Activated CD4-positive, alpha-beta T cell treated with anti-CD3 and anti-CD28 coated beads, Interleukin-2, amount 50 U/mL, for 16 hours (primary cell): ENCODE data around the gene C6orf163.
A peak's percentile ranks its signal among the peaks of the same experiment; 100 is the strongest.

Experiments used
- DNase-seq: peaks from one replicate; pipeline ENCODE4 v3.0.0-alpha.2; 2020

C6orf163 gene

DNA sequence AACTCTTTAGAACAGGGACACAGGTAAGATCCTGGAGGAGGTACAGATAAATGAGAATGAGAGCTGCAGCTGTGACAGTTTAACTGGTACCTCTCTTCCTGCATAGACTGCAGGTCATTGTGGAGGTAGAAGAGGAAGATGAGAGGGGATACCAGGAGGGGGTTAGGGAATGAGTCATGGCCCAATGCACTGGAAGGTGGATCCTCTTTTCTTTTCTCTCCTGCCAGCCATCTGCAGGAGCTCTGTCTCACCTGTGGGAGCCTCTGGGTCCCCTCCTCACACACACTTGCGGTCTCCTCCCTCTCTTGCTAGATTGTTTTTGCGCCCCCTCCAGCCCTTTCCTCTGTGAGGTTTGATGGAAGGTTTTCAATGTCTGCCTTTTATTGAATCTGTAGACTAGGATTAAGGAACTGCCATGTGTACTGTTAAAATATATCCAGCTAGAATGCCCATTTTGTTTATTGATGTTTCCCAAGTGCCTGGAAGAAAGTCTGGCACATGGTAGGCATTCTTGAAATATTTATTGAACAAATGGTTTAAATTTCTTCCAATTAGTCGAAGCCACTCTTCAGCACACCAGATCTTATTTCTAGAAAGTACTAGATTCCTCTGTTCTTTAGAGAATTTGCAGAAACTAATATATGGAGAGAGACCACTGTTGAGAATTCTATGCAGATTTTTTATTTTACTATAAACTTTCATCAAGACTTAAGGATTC is 13.0 kb downstream of the C6orf163 start:
- DNase-seq, result no peak

DNA sequence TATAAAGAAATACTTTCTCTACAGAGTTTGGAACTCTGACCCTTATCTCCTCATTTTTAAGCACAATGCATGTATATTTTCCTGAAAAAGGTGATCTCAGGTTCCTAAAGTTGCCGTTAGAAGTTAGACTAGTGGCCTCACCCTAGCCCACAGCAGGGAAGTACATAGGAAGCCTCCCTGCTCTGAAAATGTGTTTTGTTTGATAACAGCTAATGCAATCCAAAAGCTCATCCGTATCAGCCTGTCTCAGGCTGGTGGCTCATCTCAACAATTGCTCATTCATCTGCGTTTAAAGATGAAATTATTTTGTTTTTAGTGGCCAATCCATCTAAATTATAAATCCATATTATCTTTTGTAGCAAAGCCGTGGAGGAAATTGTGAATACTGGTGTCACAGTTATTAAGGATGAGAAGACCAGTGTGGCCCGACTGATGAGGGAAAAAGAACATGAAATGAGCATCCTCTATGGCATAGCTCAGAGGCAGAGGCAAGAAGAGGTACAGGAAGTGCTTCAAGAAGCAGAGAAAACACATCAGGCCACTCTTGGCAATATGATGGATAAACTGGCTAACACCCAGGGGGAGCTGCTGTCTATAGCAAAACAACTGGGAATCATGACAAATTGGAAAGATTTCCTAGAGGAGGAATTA is 20.1 kb downstream of the C6orf163 start:
- DNase-seq, result no peak

DNA sequence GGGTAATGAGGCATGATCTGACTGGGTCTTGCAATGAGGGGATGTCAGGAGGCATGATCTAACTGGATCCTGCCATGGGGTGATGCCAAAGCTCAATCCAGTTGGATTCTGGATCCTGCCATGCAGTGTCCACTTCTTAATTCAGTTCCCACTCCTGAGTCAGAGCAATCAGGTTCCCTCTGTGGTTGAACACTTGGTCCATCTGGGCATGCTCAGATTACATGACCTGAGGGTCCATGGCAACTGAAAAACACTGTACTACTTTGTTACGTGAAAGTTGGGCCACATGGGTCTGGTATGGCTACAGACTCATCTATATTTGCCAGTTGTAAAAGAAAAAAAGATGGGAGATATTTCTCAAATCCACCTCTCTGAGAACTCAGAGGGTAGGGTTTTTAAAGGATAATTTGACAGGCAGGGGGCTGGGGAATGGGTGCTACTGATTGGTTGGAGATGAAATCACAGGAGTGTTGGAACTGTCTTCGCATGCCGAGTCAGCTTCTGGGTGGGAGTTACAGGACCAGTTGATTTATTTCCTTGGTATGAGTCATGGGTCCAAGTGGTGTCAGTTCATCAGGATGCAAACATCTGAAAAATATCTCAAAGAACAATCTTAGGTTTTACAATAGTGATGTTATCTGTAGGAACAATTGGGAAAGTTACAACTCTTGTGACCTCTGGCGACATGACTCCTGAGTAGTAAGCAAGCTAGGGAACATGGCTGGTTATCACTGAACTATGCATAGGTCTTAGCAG is 21.6 kb downstream of the C6orf163 start:
- no peak for DNase-seq

DNA sequence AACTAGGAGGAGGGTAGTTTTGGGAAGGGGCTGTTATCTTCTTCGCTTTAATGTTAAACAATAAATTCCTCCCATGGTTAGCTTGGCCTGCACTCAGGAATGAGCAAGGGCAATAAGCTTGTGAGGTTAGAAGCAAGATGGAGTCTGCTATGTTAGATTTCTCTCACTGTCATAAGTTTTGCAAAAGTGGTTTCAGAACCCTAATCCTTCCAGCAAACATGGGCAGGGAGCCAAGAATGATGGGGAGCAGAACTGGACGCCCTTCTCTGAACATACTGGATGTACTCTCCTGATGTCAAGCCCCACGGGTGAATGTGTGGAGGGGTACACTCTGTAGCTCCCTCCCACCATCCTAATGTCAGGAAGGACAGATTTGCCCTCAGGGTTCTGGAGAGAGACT is 22.3 kb downstream of the C6orf163 start:
- DNase-seq, result no peak

DNA sequence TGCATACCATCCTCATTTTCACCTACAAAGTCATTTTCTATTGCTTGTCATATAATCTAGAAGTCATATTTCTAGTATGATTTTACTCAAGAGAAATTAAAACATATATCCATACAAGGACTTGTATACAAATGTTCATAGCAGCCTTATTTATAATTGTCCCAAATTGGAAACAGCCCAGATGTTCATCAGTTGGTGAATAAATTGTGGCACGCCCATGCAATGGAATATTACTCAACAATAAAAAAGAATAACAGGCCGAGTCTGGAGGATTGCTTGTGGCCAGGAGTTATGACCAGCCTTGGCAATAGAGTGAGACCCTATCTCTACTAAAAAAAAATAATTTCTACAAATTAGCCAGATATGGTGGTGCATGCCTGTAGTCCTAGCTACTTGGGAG is 28.8 kb downstream of the C6orf163 start:
- no peak for DNase-seq

DNA sequence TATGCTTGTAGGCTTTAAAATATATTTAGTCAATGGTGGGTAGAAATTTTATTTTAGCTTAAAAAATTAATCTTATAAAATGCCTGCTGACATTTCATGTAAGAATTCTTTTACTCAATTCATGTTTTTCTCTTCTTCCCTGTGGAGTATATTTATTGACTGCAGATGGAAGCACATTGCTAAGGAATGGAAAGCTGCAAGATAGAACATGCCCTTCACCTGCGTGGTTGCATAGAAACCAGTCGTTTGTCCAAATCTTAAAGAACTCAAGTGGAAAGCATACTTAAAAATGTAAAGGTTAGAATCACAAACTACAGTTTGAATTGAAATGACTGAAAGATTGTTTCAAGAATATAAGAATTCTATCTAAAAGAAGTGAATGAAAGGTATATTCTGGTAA is 30.7 kb downstream of the C6orf163 start:
- no peak for DNase-seq

DNA sequence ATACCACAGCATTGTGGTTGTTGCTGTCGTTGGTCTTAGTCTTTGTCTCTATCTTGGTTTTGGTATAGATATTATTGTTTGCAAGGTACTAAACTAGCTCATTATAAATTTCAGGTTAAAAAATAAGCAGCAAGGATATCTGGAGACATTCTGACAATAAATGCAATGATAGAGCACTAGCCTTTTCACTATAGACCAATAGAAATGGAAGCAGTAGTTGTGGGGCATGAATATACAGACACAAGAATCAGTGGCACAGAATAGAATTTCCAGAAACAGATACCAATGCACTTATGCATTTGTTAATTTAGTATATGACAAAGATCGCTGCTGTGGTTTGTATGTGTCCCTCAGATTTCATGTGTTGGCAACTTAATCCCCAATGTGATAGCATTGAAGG is 32.0 kb downstream of the C6orf163 start:
- no peak for DNase-seq

DNA sequence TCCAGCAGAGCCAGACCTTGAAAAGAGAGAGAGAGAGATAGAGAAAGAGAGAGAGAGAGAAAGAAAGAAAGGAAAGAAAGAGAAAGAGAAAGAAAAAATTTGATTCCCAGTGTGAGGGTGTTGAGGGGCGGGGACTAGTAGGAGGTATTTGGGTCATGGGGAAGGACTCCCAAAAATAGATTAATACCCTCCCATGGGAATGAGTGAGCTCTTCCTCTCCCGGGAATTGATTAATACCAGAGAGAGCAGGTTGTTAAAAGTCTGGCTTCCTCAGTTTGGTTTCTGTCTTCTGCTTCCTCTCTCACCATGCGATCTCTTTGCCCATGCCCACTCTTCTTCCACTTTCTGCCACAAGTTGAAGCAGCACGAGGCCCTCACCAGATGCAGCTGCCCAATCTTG is 34.3 kb downstream of the C6orf163 start:
- DNase-seq, result no peak

DNA sequence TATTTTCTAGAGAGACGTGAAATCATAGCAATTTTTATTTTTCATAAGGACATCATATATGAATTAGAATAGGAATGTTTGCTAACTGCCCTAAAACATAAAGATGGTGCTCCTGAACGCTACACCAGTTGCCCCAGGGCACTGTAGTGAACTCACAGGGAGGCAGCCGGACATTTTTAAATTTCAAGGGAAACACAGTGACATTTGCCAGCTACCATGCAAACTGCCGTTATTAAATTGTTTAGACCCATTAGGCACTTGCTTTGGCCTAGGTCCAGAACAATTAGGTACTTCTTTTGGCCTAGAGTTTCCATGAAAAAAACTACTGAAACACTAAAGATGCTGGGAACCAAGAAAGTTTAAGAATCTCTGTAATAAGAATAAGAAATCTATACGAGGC is 38.2 kb downstream of the C6orf163 start:
- no peak for DNase-seq

DNA sequence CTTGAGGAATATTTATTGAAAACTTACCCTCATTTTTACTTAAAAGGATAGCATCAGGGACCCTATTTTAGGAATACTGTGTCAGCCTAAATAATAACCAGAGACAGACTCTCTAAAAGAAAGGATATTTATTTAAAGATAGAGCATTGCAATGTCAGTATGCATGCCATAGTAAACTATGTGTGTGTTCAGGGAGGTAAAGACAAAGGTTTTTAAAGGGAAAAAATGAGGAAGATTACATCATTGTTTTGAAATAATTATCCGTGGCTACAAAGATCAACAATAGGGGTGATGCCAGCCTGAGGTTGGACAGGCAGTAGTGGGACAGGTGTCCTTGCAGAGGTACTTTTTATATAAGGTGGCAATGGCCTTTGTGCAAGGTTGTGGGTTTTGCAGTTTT is 39.4 kb downstream of the C6orf163 start:
- DNase-seq, result no peak

DNA sequence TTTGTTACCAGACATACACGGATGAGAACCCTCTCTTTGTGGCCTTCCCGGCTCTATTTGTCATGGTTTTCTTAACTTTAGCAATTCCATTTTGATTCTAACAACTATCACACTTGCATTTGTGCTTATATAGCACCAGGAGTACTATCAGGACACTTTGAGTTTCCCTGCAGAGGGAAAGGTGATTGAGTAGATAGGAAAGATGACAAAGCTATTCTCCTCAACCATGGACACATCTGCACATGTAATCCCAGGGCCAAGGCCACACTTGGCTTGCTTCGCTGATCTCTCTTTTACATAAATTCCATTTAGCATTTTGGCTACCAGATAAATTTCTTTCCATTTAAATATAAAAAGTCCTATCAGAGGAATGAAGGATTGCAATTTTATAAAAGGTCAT is 39.8 kb downstream of the C6orf163 start:
- no peak for DNase-seq

DNA sequence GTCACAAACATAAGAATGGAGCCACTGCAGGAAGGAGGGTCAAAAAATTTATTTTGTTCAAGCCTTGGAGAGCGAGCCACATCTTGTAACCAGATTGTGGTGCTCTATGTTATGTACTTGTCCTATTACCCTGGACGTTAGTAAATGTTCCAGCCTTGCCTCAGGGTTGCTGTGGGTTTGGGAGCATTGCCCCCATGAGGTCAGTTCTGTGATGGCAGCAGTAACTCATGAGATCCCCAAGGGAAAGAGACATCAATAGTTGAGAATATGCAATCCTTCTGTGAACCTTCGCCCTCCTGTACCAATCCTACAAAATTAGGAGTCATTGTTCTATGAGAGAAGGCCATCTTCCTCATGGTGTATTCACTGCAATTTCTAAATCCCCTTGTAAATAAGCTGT is 46.7 kb downstream of the C6orf163 start:
- DNase-seq, result peak; percentile 2

DNA sequence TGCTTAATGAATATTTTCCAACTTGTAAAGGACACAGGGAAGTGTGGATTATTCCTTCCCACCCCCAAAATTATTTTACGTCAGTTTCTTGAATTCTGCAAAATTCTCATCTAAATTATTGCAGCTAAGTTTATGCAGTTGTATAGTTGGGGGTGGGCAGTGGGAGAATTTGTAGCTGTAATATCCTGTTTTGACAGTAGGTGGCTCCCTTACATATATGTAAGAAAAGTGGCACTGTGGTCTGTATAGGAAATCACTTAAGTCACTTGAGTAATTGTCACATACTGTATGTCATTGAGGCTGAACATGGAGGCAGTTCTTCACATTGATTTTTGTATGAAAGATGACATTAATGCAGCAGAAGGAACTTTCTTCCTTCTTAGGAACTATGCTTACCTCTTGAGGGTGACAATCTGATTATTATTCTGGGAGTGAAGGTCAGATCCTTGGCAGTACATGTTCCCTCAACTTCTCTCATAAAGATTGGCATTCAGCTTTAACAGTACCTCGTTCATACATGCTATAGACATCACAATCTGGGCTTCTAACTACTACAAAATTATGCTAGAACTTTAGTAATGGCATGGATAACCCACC is 48.5 kb downstream of the C6orf163 start:
- peak; percentile 66 for DNase-seq

DNA sequence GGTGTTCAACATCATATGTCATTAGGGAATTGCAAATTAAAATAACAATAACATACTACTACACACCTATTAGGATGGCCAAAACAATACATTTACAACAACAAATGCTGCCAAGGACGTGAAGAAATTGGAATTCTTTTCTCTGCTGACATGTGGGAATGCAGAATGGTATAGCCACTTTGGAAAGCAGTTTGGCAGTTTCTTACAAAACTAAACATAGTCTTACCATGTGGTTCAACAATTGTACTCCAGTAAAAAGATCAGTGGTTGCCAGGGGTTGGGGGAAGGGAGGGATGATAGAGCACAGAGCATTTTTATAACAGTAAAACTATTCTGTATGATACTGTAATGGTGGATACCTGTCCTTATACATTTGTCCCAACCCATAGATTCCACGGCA is 50.8 kb downstream of the C6orf163 start:
- no peak for DNase-seq

DNA sequence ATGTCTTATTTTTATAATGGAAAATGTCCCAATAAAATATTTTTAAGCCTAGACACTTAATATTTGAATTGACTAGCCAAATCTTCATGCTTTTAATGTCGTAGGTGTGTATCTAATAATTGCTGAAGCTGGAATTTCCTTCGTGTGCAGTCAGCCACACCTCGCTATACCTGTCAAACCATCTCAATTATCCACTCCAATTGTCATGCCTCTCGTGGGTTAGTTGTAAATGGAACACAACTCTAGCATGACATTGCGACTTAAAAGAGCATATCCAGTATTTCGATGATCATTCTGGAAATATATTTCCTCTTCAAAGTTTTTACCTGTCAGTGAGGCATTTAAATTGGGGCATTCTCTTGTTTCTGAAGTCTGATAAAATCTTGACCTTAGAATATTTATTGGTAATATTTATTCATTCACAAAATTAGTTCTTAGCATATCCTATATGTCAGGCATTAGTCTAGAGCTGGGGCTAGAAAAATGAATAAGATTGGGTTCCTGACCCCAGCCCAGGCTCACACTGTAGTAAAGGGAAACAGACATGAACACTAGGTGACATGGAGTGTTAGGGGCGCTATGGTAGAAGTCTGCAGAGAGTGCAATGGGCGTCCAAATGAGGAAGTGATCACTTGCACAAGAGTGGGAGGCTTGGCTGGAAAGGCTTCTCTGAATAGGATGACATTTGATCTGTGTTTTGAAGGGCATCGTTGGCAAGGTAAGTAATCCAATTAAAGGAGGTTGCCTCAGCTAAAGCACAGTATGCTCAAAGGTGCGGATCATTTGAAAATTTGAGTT is 52.2 kb downstream of the C6orf163 start:
- no peak for DNase-seq

DNA sequence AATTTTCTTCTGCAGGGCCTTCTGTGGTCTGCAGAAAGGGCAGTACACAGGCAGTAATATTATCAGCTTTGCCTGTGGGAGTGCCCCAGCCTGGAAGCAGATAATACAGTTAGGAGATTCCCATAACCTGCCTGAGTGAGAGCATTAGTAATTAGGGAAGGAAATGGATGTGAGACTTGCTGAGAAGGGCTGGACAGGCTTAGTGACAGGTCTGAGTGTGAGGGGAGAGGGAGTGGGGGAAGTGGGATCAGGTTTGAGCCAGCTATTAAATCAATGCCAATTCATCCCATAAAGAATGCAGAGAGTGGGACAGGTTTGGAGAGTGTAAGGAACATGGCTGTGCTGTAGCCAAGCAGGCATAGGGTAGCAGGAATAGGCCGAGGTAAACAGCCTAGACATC is 53.0 kb downstream of the C6orf163 start:
- no peak for DNase-seq

DNA sequence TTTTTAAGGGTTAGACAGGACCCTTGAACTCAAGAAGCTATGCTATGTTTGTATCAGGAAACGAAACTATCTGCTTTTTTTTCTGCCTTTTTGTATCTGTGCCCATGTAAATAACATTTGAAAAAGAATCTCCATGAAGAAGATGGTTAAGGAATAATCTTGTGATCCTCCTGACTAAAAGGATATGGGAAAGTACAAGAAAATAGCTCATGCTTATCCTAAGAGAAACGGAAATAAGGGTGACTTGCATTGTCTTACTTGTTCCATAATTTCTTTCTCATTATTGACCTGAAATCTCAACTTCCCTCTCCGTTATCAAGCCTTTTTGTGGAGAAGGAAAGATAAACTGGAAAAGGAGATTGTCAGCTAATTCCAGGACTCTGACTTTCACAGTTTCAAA is 57.2 kb downstream of the C6orf163 start:
- DNase-seq, result no peak

DNA sequence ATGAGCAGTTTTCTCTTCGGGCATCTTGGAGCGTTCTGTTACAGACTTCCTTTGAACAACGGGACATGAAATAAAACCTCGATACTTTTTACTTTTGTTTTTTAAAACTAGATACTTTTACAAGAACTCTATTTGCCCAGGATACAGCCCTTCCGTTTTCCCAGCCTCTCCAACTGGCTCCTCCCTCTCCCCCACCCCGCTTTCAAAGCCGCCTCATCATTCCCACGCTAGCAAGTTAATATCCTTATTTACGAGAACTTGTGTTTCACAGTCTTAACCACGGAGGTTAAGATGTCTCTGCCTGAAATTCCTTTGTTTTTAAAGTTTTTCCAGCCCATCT is 62.9 kb downstream of the C6orf163 start:
- peak; percentile 11 for DNase-seq

DNA sequence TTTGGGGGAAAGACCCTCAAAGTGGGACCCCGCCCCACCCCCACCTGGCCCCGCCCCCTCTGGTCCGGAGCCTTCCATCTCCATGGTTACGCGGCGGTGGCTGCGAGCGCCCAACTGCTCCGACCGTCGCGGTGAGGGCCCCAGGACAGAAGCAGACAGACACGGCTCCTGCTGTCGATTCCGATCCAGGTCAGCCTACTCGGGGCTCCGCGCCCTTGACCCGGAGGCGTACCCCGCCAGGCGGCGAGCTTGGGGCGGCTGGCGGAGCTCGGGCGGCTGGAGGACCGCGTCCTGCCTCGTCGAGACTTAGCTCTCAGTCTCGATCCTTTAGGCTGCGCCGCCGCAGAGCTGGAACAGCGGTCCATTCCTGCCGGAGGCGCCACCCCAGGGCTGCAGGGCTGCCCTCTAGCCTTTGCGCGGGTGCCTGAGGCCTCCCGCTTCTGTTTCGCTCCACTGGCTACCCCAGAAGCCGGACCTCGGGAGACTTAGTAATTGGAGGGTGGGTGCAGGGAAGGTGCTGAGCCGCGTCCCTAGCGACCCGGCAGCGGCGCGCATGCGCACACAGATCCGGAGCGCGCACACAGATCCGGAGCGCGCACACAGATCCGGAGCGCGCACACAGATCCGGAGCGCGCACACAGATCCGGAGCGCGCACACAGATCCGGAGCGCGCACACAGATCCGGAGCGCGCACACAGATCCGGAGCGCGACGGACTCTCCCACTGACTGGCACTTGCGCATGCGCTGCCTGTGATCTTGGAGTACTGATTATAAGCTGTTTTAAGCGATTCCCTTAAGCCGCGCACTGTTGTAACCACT is 63.5 kb downstream of the C6orf163 start, which contains the start of gene CFAP206:
CFAP206 (plus strand) TSS at position 72 of the 820 bp plus-strand sequence. CDS start 1,868 bp downstream, outside the sequence.
- DNase-seq, result peak; percentile 71

DNA sequence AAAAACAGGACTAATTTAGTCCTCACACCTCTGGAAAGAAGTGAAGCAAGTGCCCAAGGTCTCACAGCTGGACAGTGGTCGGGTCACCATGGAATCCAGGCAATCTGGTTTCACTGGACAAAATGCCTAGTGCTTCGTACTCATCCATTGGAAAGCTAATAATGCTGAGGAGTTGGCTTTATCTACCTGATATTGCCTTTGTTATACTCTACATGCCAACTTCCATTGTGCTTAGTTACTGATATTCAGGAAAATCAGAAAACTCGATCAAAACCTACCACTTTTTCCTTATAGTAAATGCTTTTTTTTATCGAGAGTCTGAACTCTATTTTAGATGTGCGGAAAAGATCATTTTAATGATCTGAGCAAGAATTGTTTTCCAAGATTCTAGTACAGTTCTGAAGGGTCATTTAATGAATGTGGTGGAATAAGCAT is 64.1 kb downstream of the C6orf163 start:
- DNase-seq, result no peak
